Activated effector memory CD4-positive, alpha-beta T cell treated with anti-CD3 and anti-CD28 coated beads, Interleukin-2, amount 50 U/mL, for 16 hours (primary cell): ENCODE data around the gene G0S2.
A peak's percentile ranks its signal among the peaks of the same experiment; 100 is the strongest.

ENCODE experiments used
- DNase-seq: peaks from one replicate; pipeline ENCODE4 v3.0.0-alpha.2; 2020

The G0S2 gene

DNA sequence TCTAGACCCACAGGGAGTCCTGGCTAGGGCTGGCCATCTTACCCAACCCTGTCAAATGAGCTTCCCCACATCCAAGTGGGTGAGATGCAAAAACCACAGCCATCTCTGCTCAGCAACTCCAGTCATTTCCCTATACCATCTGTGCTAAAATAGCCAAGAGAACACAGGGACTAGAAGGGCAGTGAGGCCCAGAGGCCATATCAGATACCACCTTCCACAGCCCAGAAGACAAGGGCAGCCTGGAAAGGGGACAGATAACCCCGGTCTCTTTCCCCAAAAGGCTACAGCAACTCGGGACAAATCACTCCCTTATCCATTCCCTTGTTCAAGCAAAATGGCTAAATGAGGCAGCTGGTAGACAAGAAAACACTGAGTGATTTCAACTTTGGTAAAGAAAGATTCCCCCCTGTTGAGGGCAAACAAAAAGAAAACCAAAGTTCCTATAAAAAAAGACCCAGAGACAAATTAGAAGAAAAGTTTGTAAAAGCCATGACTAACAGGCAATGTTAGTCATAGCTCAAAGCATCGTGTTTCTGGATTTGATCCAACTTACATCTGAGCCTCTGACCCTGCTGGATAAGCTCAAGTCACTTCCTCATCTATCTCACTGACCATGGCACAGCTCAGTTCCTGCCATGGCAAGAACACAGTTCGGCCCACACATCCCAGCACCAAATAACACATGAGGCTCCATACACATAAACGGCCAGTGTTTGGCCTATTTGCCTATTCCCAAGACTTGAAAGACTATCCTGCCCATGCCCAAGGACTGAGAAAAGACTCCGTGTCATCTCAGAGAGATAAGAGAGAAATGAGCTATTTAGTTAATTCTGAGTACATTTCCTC lies 26.1 kb upstream of the G0S2 start:
- no peak for DNase-seq

DNA sequence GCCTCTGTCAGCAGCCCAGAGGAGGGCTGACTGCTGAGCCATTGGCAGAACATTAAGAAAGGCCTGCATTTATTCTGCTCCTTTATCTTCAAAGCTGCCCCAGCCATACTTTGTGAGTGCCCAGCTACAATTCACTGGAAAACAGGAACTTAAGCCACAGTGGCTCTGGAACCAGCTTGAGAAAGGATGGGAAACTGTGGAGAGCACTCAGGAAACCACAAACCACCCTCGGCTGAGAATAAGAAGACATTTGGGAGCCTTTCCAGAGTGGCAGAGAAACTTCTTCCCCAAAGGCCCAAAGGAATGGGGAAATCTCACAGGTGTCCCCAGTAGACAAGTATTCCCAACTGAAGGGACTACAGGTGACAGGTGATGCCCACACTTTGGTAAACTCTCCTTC lies 24.8 kb upstream of the G0S2 start:
- no peak for DNase-seq

DNA sequence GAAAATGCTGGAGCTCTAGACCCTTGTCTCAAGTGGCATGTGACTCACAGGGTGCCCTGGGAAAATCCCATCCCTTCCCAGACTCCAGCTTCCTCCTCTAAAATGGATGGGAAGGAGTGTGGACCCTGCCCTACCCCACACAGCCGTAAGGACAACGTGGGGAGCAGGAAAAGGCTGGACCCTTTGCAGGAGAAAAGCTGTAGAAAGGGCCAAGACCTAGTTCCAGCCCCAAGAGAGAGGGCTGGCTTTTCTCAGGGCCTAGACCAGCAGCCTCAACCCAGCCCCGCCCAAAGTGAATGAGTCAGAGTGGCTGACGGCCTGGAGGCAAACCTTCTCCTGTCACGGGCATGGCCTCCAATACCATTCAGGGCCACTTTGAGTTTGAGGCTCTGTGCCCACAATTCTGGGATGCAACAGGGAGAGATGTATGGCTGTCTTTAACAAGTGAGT lies 24.0 kb upstream of the G0S2 start:
- DNase-seq = peak; percentile 88

DNA sequence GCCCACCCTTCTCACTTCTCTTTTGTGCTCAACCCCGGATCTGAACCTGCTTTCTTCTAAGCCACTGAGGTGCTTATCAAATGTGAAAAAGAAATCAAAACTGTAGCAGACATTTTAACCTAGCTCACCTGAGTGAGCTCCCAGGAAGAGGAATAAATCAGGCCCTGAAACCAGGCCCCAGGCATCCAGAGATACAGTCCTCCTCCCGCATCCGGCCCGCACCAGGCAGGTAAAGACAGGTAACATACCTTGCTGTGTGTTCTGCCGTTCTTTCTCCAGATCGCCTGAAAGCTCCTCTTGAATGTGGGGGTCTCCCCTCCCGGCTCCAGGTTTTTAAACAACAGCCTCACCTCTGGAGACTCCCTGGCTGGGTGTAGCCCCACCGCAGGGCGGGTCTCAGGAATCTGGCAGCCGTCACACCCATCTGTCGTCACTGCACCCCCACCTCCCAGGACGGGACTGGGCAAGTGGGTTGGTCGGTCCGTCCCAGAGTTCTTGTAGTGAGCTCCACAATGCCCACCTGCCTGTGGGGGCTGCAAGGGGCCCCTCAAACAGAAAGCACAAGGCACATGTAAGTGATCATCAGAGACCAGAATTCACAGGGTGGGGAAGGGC lies 23.0 kb upstream of the G0S2 start, which contains the start of gene LAMB3:
LAMB3 (minus strand) TSS at position 305 of the 615 bp plus-strand sequence. CDS start 1,481 bp downstream, outside the sequence.
- no peak for DNase-seq

DNA sequence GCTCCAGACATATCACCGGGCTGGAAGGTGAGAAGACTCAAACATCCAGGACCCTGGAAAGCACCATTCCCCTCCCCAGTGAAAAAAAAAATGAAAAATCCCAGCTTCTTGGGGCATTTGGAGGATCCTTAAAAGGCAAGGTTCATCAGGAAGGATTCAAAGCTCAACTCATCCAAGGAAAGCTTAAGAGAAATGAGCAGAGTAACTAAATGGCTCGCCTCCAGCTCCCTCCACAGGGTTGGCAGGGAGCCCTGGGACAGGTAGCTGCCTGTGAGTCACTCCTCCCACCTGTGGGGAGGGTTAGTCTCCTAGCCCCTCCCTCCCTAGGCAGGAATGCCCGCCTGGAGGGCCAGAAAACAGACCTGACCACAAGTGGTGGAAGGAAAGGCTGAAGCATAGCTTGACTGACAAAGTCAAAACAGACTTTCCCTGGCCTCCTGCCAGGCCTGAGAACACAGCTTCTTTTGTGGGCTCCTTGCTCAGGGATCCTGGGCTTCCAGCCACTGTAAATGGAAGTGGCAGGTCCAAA lies 22.3 kb upstream of the G0S2 start:
- DNase-seq = peak; percentile 85

DNA sequence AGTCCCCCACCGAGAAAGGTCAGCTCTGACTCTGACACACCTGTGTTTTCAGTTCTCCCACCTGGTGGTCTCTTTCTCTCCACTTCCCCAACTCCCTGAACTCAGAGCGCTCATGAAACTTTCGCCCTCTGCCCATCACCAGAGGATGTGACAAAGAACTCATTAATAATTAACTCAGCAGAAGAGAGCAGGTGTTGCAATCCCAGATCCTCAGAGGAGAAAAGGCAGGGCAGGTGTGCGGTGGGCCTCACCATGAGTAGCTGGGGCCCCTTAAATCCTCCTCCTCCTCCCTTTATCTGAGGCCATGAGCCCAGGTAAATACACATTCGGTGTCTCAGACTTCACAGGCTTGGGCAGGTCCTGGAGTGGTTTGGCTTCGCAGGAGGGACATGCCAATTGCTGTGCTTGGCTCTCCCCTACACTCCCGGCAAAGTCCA lies 21.3 kb upstream of the G0S2 start:
- DNase-seq = no peak

DNA sequence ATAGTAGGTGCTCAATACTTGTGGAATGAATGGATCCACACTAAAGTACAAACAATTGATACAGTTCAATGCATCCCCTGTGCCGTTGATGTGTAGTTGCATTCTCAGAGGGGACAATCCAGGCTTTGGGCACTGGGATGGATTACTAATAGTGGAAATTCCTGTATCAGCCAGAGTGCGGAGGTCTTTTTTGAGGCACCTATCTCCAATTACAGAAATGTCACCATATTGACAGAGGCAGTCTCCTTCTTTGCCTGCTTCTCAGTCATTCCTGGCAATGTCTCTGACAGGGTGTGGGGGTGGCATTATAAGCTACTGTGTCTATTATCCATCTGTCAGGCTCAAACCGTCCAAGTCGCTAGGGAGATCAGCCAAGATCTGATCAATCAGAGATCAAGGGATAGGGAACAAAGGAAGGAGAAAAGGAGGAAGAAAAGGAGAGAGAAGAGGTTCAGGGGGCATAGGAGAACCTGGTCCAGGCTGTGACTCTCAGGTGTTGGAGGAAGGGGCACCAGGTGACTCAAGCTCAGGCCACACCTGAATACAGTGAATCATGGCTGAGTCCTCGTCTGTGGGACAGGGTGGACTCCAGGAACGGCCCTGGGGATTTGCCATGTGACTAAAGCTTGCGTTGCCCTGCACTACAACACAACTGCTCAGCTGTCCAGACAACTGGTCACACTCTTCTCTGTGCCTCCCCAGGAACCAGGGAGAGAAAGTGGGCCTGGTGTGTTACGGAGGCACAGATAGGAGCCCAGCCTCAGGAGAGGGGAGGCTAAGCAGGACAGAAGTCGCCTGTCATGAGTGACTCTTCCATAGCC lies 19.6 kb upstream of the G0S2 start:
- no peak for DNase-seq

DNA sequence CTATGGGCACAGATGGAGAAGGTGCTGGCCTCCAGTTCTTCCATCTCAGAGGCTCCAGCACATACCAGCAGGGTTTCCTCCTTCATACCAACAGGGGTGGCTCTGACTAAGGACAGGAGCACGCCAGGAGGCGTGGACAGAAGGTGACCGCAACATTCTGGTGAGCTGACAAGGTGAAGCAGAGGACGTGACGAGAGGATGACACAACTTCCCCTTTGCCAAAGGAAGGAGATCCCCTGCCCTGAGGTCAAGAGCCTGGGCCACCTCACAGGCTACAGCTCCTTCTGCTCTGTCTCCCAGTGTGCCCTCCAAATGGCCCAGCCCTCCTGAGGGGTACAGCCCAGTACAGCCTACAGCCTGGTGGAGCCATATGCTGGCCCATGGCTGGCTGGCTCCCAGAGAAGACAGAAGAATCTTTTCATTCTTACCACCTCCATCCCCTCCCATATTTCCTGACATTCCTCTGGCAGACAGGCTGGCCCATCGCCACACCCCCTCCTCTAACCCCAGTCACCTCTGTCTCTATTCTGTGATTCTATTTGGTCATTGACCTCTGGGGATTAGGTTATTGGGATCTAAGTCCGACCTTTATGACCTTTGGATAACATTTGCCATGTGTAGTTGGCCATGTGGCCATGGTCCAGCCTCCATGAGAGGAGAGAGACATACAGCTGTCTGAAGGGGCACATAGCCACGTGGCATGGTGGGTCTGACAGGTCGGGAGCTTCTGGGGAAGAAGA lies 17.9 kb upstream of the G0S2 start:
- no peak for DNase-seq

DNA sequence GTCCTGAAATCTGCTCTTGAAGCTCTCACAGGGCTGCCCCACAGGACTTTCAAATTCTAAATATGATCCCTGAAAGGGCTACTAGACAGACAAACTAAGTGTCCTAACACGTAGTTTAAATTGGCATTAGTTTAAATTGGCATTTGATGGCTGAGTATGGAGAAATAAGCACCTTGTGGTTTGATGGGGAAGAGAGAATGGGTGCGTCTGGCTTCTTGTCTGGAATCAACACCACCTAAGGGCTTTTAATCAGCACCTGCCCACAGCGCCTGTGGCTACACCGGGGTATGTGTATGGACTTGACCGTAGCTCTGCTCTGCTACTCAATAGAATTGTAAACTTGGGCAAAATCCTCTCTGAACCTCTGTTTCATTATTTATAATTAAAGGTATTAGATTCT lies 17.3 kb upstream of the G0S2 start:
- no peak for DNase-seq

DNA sequence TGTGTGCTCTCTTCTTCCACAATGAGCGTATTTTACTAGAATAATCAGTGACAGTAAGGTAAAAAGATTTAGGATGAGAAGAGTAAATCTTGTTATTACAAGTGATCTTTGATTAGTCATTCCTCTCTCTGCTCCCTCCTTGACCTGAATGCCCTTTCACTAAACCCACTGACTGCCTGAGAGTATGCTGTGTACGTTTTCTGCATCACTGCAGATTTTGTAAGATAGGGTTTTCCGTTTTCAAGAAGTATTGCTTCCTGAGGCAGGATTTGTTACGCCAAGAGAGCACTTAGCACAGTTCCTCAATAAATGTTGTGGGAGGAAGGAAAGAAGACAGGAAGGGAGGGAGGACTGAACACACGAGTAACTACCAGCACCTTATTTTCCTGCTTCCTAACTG lies 15.3 kb upstream of the G0S2 start:
- no peak for DNase-seq

DNA sequence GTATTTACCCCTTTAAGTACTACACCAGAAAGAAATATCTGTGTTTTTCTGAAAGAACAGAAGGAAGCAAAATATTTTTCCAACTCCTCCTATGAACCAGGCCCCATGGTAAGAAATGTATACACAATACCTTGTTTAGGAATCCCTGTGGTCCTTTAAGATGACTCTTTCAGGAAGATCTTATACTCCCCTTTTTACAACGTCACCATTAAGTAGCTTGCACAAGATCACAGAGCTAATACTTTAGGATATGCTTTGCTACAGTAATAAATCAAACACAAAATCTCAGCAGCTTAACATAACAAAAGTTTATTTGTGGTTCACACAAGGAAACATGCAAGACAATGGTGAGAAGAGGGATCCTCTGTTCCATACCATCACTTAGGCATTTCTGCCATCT lies 14.1 kb upstream of the G0S2 start:
- DNase-seq = no peak

DNA sequence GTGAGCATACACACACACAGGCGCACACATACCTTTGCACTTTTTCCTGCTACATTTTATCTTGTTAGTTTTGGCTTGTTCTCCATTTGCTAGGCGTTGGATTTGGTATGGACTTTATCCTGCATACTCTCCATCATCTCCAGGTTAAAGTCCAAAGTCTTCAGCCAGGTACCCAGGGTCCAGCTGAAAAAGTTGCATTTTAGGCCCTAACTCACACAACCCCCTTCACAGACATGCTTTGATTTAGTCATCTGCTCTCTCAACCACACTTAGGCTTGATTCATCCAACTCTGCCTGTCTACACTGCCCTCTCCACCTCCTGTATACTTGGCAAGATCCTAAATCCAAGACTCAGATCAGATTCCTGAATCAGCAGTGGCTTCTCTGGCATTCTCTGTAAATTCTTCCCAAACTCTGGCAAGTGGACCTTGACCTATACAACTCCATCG lies 12.3 kb upstream of the G0S2 start:
- no peak for DNase-seq

DNA sequence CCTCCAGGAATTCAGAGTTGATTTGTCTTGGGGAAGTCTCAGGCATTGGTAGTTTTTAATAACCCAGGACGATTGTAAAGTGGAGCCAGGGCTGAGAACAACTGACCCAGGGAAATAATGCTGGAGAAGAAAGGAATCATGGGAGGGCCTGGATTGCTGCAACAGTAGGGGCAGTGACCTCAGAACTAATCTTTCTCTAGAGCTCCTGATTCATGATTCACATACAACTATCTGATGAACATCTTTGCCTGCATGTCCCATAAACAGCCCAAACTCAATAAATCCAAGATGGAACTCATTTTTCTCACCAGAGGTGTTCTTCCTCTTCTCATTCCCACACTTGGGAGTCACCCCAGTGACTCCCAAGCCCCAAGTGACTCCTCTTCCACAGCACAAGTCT lies 8.1 kb upstream of the G0S2 start:
- DNase-seq = no peak

DNA sequence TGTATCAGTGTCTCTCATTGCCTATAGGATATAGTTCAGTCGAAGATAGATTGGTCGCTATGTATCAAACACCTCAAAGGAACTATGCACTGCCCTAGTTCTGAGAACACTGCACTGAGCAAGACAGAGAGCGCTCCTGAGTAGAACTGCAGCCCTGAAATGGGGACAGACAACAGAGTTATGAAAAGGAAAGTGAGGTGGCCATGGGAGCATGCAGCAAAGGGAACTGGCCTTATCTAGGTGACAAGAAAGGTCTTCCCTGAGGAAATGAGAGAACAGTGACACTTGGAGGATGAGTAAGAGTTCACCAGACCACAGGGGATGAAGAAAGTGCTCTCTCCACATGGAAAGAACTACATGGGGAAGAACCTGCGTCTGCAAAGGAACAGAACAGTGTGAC lies 7.5 kb upstream of the G0S2 start:
- DNase-seq = no peak

DNA sequence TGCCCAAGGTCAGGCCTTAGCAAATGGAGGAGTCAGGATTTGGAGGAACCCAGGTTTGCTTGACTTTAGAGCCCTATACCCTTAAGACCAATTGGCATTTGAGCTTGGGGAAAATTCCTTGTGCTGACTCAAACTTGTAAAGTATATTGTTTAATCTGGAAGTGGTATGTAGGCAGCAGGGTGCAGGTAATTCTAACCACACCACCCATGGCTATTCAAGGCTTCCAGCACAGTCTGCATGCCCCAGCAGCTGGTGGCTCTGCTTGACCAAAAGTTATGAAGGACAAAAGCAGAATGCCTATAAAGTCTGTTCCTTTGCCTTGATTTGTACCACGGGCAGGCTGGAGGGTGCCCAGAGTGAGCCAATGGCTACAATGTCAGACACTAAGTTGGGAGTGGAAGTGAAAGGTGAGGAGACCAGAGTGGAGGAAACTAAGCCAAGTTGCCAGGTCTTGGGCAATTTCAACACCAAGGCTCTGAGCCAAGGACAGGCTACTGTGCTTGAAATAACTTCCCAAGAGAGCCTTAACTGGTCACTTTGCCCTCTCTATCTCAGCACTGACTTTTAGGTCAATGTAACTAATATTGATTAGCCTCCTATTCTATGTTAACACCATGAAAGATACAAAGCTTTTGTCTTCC lies 4.7 kb upstream of the G0S2 start:
- no peak for DNase-seq

DNA sequence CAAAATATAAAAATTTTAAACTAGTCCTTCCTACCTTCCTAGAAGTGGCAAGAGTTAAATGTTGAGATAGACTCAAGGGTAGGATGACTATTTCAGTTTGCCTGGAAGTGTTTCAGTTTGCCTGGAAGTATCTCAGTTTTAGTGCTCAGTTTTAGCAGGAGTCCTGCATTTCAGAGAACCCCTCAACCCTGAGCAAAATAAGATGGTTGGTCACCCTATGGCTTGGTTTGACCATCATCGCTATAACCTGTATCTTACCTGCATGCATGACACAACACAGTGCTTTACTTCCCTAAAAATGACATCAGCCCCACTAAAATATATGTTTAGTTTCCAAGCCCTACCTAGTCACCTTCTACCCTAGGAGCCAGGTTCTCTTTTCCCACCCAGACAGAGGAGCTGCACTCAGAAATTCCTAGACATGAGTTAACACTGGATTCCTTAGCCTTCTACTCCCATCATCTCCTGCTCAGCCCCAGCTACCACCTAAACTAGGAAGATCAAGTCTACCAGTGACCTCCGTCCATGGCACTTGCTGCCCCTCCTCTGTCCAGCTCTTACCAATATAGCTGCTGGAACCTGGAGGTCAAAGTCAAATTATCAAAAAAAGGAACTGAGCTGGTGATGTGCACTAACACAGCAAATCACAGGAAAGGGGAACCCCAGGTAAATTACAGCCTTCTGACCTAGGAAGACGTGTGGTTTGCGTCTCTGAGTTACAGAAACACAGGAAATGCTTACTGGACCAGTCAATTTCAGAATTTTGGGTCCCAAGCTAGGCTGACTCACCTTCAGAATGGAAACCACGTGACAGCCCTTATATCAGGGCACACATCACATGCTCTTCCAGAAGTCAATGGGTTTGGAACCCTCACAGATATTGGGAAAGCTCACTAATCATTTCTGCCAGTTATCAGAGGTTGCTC lies 2.2 kb upstream of the G0S2 start:
- no peak for DNase-seq

DNA sequence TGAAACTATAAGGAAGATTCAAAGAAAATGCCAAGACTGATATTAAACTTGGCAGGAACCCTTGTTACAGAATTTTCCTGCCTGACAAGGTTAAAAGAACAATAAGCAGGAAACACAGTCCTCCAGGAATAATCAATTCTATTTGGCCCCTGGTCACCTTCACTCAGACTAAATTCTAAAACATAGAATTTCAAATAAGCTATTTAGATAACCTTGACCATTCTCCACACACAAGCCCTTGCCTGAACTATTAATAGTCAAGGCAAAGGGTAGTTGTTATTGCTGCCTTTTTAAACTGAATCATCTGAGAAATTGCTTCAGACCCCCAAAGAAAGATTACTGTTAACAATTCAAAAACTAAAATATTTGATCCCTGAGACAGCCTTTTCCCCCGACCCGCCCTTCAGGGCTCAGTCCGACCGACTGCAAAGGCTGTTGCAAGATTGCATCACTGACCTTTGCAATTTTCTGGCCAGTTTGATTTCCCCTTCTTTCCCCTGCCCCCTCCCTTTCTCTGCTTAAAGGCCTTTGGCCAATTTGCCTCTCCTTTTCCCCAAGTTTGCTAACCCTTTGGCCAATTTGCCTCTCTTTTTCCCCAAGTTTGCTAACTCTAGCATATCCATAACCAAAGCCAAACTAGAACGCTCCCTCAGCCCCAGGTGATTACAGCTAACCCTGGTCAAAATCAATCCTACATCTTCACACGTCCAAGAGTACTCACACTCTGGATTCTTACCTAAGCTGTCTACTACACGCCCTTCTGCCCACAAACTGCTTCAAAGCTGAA lies 1.4 kb upstream of the G0S2 start:
- DNase-seq = no peak

DNA sequence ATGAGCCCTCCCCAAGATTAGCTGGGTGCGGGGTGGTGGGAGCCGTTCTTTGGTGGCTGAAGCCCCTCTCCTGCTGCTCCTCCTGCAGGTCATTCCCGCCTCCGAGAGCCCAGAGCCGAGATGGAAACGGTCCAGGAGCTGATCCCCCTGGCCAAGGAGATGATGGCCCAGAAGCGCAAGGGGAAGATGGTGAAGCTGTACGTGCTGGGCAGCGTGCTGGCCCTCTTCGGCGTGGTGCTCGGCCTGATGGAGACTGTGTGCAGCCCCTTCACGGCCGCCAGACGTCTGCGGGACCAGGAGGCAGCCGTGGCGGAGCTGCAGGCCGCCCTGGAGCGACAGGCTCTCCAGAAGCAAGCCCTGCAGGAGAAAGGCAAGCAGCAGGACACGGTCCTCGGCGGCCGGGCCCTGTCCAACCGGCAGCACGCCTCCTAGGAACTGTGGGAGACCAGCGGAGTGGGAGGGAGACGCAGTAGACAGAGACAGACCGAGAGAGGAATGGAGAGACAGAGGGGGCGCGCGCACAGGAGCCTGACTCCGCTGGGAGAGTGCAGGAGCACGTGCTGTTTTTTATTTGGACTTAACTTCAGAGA lies 448 bp downstream of the G0S2 start:
- no peak for DNase-seq

DNA sequence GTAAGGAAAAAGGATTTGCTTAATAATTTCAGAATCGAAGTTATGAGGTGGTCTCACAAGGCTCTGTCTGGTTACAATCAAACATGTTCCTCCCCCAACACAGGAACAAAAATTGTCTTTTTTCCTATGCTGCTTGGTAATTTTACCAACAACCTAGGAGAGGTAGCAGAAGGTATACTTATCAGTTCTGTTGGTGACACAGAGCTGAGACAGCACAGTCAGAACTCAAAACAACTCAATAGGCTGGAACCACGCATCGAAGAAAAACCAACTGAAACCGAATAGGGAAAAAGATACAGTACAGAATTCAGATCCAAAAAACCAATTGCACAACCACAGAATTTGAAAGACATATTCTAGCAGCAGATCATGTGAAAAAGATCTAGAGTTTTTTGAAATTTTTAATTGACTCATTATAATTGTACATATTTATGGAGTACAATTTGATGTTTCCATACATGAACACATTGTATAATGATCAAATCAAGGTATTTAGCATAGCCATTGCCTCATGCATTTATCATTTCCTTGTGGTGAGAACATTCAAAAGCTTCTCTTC lies 3.8 kb downstream of the G0S2 start:
- DNase-seq = no peak
